Stimulated activated CD4-positive, alpha-beta T cell treated with anti-CD3 and anti-CD28 coated beads, Interleukin-1b, Interleukin-23, amount 100 ng/mL, for 1 hour (primary cell): ENCODE results near the gene TRIO.

Source experiments
- DNase-seq, 2 donors: peaks; one replicate each; pipeline ENCODE4 v3.0.0-alpha.2; 2020; ENCODE audit warnings: low read depth in 2 of 2

Gene TRIO

GRCh38 chr5:14123551-14123950 lies 19.6 kb upstream of the TRIO start:
- no peak for DNase-seq

DNA sequence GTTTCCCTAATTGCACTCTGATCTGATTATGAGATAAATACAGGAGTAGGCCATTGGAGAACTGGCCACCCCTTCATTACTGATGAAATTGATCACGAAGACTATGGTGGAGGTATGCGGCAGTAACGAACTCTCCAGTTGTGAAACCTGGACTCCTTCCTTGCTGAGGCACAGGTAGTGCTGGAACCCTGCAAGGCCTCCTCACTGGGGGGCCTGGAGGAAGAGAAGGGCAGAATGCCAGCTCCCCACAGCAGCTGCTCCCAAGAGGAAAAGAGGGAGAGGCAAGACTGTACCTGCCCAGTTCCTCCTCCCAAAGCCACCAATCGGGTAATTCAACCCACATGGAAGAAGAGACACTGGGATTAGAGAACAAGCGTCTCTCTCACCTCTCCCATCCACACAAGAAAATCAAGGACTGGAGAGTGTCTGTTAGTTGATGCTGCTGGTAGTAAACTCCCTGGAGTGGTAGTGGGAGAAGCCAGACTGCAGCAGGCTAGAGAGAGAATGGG lies 19.1 kb upstream of the TRIO start:
- DNase-seq: no peak

GRCh38 chr5:14125262-14125661 lies 17.9 kb upstream of the TRIO start:
- DNase-seq: no peak

- no peak for DNase-seq
These were observed 15.6 kb upstream of the TRIO start for GRCh38 chr5:14127587-14127986.

- DNase-seq: no peak
These were observed 15.1 kb upstream of the TRIO start for GRCh38 chr5:14128079-14128478.

DNA sequence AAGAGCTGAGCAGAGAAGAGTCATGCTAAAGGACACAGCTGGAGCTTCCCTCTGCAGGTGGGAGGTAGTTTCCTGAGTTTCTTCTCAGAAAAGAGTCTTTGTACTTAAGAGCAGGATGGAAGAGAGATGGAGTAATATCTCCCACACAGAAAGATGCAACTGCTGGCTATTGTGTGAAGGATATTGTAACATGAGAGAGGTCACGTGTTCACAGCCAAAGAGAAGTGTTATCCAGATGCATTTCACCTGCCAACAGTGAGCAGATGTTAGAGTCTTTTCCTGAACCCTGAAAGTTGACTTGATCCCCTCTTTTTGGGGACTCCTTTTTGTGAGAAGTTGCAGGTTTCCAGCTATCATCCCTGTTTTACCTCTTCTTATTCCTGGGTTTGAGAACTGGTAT lies 14.0 kb upstream of the TRIO start:
- DNase-seq: no peak

- DNase-seq: no peak
These were observed 11.2 kb upstream of the TRIO start for GRCh38 chr5:14131855-14132503.

GRCh38 chr5:14133394-14133793 lies 9.7 kb upstream of the TRIO start:
- DNase-seq: no peak

GRCh38 chr5:14134083-14134482 lies 9.1 kb upstream of the TRIO start:
- no peak for DNase-seq

- no peak for DNase-seq
These were observed 8.4 kb upstream of the TRIO start for GRCh38 chr5:14134771-14135170.

DNA sequence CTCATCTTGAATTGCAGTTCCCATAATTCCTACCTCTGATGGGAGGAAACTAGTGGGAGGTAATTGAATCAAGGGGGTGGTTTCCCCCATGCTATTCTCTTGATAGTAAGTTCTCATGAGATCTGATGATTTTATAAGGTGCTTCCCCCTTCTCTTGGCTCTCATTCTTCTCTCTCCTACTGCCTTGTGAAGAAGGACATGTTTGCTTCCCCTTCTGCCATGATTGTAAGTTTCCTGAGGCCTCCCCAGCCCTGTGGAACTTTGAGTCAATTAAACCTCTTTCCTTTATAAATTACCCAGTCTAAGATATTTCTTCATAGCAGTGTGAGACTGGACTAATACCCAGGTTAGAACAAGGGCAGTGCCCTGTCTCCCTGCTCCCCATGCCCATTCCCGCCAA lies 7.5 kb upstream of the TRIO start:
- DNase-seq: no peak

- DNase-seq: no peak
These were observed 6.9 kb upstream of the TRIO start for GRCh38 chr5:14136228-14136627.

GRCh38 chr5:14138608-14139540 lies 4.3 kb upstream of the TRIO start:
- no peak for DNase-seq

- no peak for DNase-seq
These were observed 1.4 kb upstream of the TRIO start for GRCh38 chr5:14141764-14142163.

GRCh38 chr5:14142202-14142826 lies 828 bp upstream of the TRIO start:
- no peak for DNase-seq

- no peak for DNase-seq
These were observed 351 bp downstream of the TRIO start for GRCh38 chr5:14143546-14143840.

DNA sequence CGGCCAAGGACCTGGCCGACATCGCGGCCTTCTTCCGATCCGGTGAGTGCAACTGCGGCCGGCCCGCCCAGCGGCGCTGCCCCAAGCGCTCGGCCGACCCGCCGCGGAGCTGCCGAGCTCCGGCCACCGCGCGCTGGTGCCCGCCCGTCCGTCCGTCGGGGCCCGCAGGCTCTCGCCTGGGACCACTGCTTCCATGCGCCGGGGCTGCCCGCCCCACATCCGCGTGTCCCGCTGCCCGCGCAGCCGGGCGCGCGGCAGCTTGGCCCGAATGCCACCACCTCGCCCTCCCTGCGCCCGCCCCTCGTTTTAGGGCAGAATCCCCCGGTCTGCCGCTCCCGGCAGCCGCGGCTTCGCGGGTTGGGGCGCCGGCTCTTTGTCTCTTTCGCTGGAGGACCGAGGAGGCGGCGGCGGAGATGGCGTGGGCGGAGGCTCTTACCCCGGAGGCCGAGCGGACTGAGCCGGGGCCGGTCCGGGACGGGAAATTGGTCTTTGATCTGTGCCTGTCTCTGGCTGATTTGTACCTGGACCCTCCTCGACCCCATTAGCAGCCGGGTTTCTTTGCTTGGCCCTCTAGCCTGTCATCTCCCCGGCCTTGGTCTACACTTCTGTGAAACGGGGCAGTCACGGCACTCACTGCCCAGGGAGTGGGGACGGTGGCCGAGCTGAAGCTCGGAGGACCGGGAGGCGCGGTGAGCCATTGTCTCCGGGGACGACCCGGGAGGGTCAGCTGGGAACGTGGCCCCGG lies 871 bp downstream of the TRIO start:
- DNase-seq: no peak

- DNase-seq: no peak
These were observed 1.7 kb downstream of the TRIO start for GRCh38 chr5:14144586-14145434.

GRCh38 chr5:14145435-14146334 lies 2.5 kb downstream of the TRIO start:
- DNase-seq: no peak

- no peak for DNase-seq
These were observed 3.6 kb downstream of the TRIO start for GRCh38 chr5:14146725-14147124.
